GM23338 (cell line): ENCODE data around the gene ALPI. TPM values are rescaled to one million over a fixed set of nuclear protein-coding genes. Genes with fewer than 3 reads are reported as not detected.

Source experiments
- ATAC-seq: fragments of 200-7000 bp; cut with Tn5 transposase; 3 replicates; pipeline ENCODE4 v1.9.1; 2020
- DNase-seq: peaks from one replicate; pipeline ENCODE4 v3.0.0-alpha.2; 2015; ENCODE audit warnings: low spot score
- H2AFZ ChIP-seq: fragments of 200-600 bp; sonication (generic); 2 replicates; pipeline ENCODE4 v1.8.0; 2016; ENCODE audit warnings: antibody characterized with exemption, mild to moderate bottlenecking, moderate library complexity
- H3F3A ChIP-seq: fragments of 200-600 bp; sonication (generic); replicated peaks from 2 replicates; pipeline ENCODE4 v1.8.0; 2017; ENCODE audit warnings: antibody characterized with exemption, mixed run types, low read depth
- H3K27ac ChIP-seq: fragments of 200-600 bp; sonication (generic); 2 replicates; pipeline ENCODE4 v1.6.1; 2016; ENCODE audit warnings: low read depth
- H3K27me3 ChIP-seq: fragments of 200-600 bp; sonication (generic); 2 replicates; pipeline ENCODE4 v1.8.0; 2016; ENCODE audit warnings: mild to moderate bottlenecking, mixed run types, moderate library complexity; ENCODE audit not compliant: insufficient read depth
- H3K36me3 ChIP-seq: fragments of 200-600 bp; sonication (generic); 2 replicates; pipeline ENCODE4 v1.8.0; 2016; ENCODE audit warnings: mild to moderate bottlenecking; ENCODE audit not compliant: insufficient read depth
- H3K4me1 ChIP-seq: fragments of 200-600 bp; sonication (generic); 2 replicates; pipeline ENCODE4 v1.8.0; 2016; ENCODE audit warnings: mild to moderate bottlenecking, moderate library complexity; ENCODE audit not compliant: insufficient read depth
- H3K4me2 ChIP-seq: fragments of 200-600 bp; sonication (generic); 2 replicates; pipeline ENCODE4 v1.7.1; 2017; ENCODE audit warnings: mixed run types
- H3K4me3 ChIP-seq: fragments of 200-600 bp; sonication (generic); 2 replicates; pipeline ENCODE4 v1.6.1; 2016; ENCODE audit warnings: mixed run types
- H3K79me2 ChIP-seq: fragments of 200-600 bp; sonication (generic); replicated peaks from 2 replicates; pipeline ENCODE4 v1.8.0; 2017; ENCODE audit warnings: mild to moderate bottlenecking; ENCODE audit not compliant: insufficient read depth
- H3K9me2 ChIP-seq: fragments of 200-600 bp; sonication (generic); 2 replicates; pipeline ENCODE4 v1.8.0; 2017; ENCODE audit not compliant: insufficient read depth
- H4K20me1 ChIP-seq: fragments of 200-600 bp; sonication (generic); replicated peaks from 2 replicates; pipeline ENCODE4 v1.8.0; 2017; ENCODE audit warnings: mild to moderate bottlenecking; ENCODE audit not compliant: insufficient read depth
- H3K27ac Mint-ChIP-seq: 2 replicates; pipeline ENCODE4 v1.8.0; 2020; ENCODE audit warnings: inconsistent platforms, mild to moderate bottlenecking, moderate library complexity, mixed read lengths
- H3K27me3 Mint-ChIP-seq: 3 replicates; pipeline ENCODE4 v1.8.0; 2022; ENCODE audit warnings: low read depth, mild to moderate bottlenecking, moderate library complexity, mixed read lengths, inconsistent platforms; ENCODE audit not compliant: insufficient read depth, poor library complexity
- H3K36me3 Mint-ChIP-seq: 3 replicates; pipeline ENCODE4 v1.8.0; 2021; ENCODE audit warnings: low read depth, mild to moderate bottlenecking, inconsistent platforms, moderate library complexity, mixed read lengths
- H3K4me1 Mint-ChIP-seq: 3 replicates; pipeline ENCODE4 v1.8.0; 2020; ENCODE audit warnings: mild to moderate bottlenecking, inconsistent platforms, mixed read lengths
- H3K4me3 Mint-ChIP-seq: 3 replicates; pipeline ENCODE4 v1.8.0; 2021; ENCODE audit warnings: moderate library complexity, mild to moderate bottlenecking, inconsistent platforms, mixed read lengths
- H3K9me3 Mint-ChIP-seq: 3 replicates; pipeline ENCODE4 v1.8.0; 2020; ENCODE audit warnings: moderate library complexity, mild to moderate bottlenecking, inconsistent platforms, mixed read lengths
- CREB1 ChIP-seq: fragments of 250-450 bp; sonication (Bioruptor Pico); IDR thresholded peaks from 2 replicates; pipeline ENCODE4 v1.5.0; 2020; ENCODE audit warnings: low read depth, mild to moderate bottlenecking, moderate library complexity
- CTCF ChIP-seq, 2 experiments: fragments of 200-600 bp in 1 of 2; sonication (generic) in 1 of 2; conservative IDR thresholded peaks; 2 replicates each; pipeline versions ENCODE4 v1.5.1 to v1.6.1; 2016 to 2017; ENCODE audit warnings: antibody characterized with exemption in 2 of 2, low read depth in 2 of 2, mild to moderate bottlenecking in 2 of 2, moderate library complexity in 1 of 2
- ETS1 ChIP-seq: IDR thresholded peaks from 2 replicates; pipeline ENCODE4 v1.6.1; 2016; ENCODE audit warnings: antibody characterized with exemption
- EZH2 ChIP-seq: fragments of 200-600 bp; sonication (generic); IDR thresholded peaks from one replicate; pipeline ENCODE4 v1.8.0; 2017; ENCODE audit warnings: antibody characterized with exemption, mild to moderate bottlenecking, low read depth; ENCODE audit not compliant: unreplicated experiment
- EZH2phosphoT487 ChIP-seq: fragments of 200-600 bp; sonication (generic); IDR thresholded peaks from one replicate; pipeline ENCODE4 v1.8.1; 2018; ENCODE audit warnings: antibody characterized with exemption; ENCODE audit not compliant: unreplicated experiment
- JUNB ChIP-seq: IDR thresholded peaks from one replicate; pipeline ENCODE4 v1.6.1; 2016; ENCODE audit warnings: antibody characterized with exemption; ENCODE audit not compliant: unreplicated experiment
- NANOG ChIP-seq: IDR thresholded peaks from 2 replicates; pipeline ENCODE4 v1.6.1; 2016; ENCODE audit warnings: antibody characterized with exemption, borderline replicate concordance
- POLR2AphosphoS5 ChIP-seq: IDR thresholded peaks from 2 replicates; pipeline ENCODE4 v1.6.1; 2016; ENCODE audit warnings: antibody characterized with exemption, low read depth
- REST ChIP-seq: IDR thresholded peaks from one replicate; pipeline ENCODE4 v1.6.1; 2018; ENCODE audit warnings: antibody characterized with exemption; ENCODE audit not compliant: unreplicated experiment
- STAT1 ChIP-seq: IDR thresholded peaks from one replicate; pipeline ENCODE4 v1.6.1; 2016; ENCODE audit warnings: antibody characterized with exemption; ENCODE audit not compliant: unreplicated experiment
- ZNF114 ChIP-seq: fragments of 250-450 bp; sonication (Bioruptor Pico); IDR thresholded peaks from 2 replicates; pipeline ENCODE4 v1.5.0; 2020; ENCODE audit warnings: mild to moderate bottlenecking, moderate library complexity
- ZNF331 ChIP-seq: fragments of 250-450 bp; sonication (Bioruptor Pico); IDR thresholded peaks from 2 replicates; pipeline ENCODE4 v1.5.0; 2020; ENCODE audit warnings: low read depth, mild to moderate bottlenecking, moderate library complexity
- ZNF462 ChIP-seq: fragments of 250-450 bp; sonication (Bioruptor Pico); IDR thresholded peaks from 2 replicates; pipeline ENCODE4 v1.5.0; 2020; ENCODE audit warnings: mild to moderate bottlenecking, moderate library complexity
- polyA plus RNA-seq: library from polyadenylated mRNA; unstranded; fragments of >200 nt; fragmentation: Nextera tagmentation; extraction: Ambion mirVana; gene quantifications from 2 replicates; pipeline ENCODE4 v1.2.1, GENCODE V29; 2016
- total RNA-seq: library from RNA; depleted of rRNA; stranded (reverse); fragments of >200 nt; shearing (Covaris generic); gene quantifications from 2 replicates; pipeline ENCODE4 v1.2.3, GENCODE V29; 2014

ALPI gene
- total and polyA plus RNA-seq, 2 experiments from 2014 or later = not detected

- ATAC-seq (no peak), DNase-seq (no peak)
- no peak overlapping the region for H3K27ac ChIP-seq
- H3K4me1 Mint-ChIP-seq = peaks cover 6% of the 10 kb centered on the region; the same call in 2 of the 3 replicates
- H3K27ac Mint-ChIP-seq = no peak overlapping the region
- no peak overlapping the region for H3K4me2 ChIP-seq
- no peaks in the 10 kb centered on the region for H3F3A ChIP-seq
- H3K4me1 ChIP-seq = no peaks in the 10 kb centered on the region
- H3K9me3 Mint-ChIP-seq = no peaks in the 10 kb centered on the region
- no peak for TF ChIP-seq EZH2
- no peak for TF ChIP-seq CREB1 (CRISPR knock-in tag)
- TF ChIP-seq ZNF331 (CRISPR knock-in tag) = no peak
- TF ChIP-seq EZH2phosphoT487 = no peak
- TF ChIP-seq ETS1 = no peak
- TF ChIP-seq ZNF462 (CRISPR knock-in tag) = no peak
- TF ChIP-seq POLR2AphosphoS5 = no peak
- TF ChIP-seq ZNF114 = no peak
- TF ChIP-seq STAT1 = no peak
- TF ChIP-seq CTCF (conservative IDR thresholded peaks at IDR 0.05; ENCODE audit: low read depth in 2 of 2) = no peak
- no peak for TF ChIP-seq REST
- no peak for TF ChIP-seq JUNB
- no peak for TF ChIP-seq NANOG
- no peaks in the 10 kb centered on the region for H3K36me3 Mint-ChIP-seq
- no peaks in the 10 kb centered on the region for H3K9me2 ChIP-seq
- no peak overlapping the region for H3K4me3 ChIP-seq
- H3K27me3 ChIP-seq = no peaks in the 10 kb centered on the region
- H3K36me3 ChIP-seq = no peaks in the 10 kb centered on the region
- no peaks in the 10 kb centered on the region for H3K79me2 ChIP-seq
- no peak overlapping the region; the same call in 2 of the 3 replicates for H3K4me3 Mint-ChIP-seq
- no peaks in the 10 kb centered on the region for H4K20me1 ChIP-seq
- no peak overlapping the region for H2AFZ ChIP-seq
- peaks cover 13% of the 10 kb centered on the region for H3K27me3 Mint-ChIP-seq
Observed at GRCh38 chr2:232435375-232435648, 20.6 kb upstream of the ALPI start.
